Stimulated activated CD4-positive, alpha-beta T cell treated with anti-CD3 and anti-CD28 coated beads, Interleukin-12 subunit alpha, Interleukin-12 subunit beta, amount 100 ng/mL, for 4 hours (primary cell): ENCODE measurements around the gene SRP9.
A peak's percentile ranks its signal among the peaks of the same experiment; 100 is the strongest.
"Not testable (repeated sequence)": the region's sequence is repeated elsewhere in the genome, so short reads cannot be mapped to it uniquely, and the experiment has no call there.

Experiments
- DNase-seq: peaks from one replicate; pipeline ENCODE4 v3.0.0-alpha.2; 2020

SRP9 gene

DNA sequence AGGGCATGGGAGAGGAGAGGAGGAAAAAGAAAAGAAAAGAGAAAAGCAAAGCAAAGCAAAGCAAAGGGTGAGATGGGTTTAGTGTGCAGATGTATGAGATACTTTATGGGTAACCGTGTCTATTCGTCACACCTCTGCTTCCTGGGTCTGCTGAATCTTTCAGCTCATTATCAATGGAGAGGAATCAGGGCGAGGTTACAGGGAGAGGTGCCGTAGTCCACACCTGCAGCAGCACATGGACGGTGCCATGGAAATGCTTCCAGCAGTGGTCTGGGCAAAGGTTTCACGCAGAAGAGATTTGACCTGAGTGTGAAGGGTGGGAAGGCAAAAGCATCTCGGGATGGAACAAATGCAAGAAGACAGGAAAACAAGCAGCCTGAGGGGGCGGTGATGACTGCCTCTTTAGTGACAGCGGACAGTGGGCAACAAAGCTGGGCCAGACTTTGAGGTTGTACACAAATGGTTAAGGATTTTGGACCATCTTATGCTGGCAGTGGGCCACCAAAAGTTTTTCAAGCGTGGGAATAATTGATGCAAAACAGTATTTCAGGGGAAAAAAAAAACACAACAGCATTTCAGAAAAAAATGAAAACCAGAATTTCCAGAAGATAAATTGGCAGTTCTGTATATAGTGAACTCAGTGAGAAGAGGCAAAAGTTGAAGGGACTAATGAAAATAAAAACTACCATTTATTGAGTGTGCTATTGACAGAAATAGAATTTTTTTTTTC is 19.5 kb upstream of the SRP9 start:
- no peak for DNase-seq

DNA sequence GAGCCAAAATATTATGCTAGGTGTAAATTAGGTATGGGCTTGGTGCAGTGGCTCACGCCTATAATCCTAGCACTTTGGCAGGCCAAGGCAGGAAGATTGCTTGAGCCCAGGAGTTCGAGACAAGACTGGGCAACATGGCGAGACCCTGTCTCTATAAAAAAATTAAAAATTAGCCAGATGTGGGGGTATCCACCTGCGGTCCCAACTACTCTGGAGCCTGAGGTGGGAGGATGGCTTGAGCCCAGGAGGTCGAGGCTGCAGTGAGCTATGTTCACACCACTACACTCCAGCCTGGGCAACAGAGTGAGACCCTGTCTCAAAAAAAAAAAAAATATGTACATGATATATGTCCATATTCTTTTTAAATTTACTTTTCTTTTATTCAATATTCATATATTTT is 17.7 kb upstream of the SRP9 start:
- not testable (repeated sequence) for DNase-seq

DNA sequence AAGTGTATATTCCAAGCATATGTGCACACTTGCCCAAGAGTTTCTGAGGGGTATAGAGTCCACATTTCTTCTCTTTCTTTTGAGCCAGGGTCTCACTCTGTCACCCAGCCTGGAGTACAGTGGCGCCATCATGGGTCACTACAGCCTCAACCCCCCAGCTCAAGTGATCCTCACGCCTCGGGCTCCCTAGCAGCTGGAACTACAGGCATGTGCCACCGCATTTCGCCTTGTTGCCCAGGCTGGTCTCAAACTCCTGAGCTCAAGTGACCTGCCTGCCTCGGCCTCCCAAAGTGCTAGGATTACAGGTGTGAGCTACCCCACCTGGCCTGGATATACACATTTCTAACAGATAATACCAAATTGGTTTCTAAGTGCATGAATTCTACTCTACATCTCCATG is 17.1 kb upstream of the SRP9 start:
- DNase-seq, result no peak

DNA sequence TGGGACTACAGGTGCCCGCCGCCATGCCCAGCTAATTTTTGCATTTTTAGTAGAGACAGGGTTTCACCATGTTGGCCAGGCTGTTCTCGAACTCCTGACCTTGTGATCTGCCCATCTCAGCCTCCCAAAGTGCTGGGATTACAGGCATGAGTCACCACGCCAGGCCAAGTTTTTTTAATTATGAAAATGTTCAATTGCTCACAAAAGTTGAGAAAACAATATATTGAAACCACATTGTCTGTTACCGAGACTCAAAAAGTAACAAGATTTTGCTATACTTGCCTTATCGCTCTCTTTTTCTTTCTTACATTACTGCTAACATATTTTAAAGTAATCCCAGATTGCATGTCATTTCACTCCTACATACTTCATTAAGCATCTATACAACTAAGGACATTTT is 16.2 kb upstream of the SRP9 start:
- not testable (repeated sequence) for DNase-seq

- no peak for DNase-seq
Measured at GRCh38 chr1:225762002-225762441, 15.6 kb upstream of the SRP9 start.

DNA sequence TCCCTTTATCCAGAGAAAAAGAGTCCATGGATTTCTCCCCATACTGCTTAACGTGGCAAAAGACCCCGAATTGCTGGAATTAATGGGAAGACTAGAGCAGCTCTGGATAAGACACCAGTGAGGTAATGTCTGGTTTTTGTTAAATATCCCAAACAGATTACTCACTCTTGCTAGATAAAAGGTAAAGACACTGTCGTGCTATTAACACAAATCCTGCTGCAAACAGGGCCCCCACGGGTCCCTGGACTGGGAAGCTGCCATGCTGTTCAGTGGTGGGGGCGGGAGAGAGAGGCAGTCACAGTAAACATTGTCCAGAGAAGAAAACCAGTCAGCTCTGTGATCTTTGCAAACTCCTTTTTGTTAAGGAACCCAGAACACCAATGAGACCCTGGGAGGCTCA is 15.2 kb upstream of the SRP9 start:
- DNase-seq, result no peak

- no peak for DNase-seq
Measured at GRCh38 chr1:225763716-225764548, 13.7 kb upstream of the SRP9 start.

- no peak for DNase-seq
Measured at GRCh38 chr1:225765982-225766674, 11.5 kb upstream of the SRP9 start.

- DNase-seq, result no peak
Measured at GRCh38 chr1:225766967-225767633, 10.5 kb upstream of the SRP9 start.

DNA sequence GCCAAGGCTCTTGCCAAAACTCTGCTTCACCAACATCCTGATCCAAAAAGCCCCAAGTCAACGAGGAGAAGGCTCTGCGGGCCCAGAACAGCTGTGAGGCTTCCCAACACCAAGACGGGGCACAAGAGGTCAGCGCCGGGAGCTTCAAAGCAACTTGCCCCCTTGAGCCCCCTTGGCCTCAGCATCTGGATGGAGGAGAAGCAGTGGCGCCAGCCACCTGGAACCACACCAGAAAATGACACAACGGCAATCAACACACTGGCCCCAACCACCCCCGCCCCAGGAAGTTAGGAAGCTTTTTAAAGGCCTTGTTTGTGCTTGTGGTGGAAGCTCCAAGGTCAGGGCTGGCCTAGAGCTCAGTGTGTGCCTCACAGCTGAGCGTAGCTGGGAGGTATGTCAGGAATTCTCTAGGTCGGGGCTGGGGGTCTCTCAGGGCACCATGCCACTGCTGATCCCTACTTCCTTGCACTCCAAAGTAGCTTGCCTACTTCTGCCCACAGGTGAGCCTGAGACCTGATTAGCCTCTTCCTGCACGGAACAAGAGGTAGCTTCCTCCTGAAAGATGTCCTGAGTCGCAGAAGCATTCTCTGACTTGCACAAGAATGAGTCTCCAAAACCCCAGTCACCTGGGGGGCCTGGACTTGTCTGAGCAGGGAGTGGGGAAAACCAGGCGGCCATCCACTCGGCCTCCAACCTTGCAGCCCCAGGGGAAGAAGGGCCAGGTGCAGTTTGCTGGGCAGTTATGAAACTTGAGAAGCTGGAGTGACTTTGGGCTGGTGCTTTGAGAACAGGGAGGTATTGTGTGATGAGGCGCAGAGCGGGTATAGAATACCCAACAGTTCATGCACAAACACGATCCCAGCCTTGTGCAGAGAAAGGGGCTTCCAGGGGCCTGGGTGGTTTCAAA is 9.7 kb upstream of the SRP9 start:
- no peak for DNase-seq

DNA sequence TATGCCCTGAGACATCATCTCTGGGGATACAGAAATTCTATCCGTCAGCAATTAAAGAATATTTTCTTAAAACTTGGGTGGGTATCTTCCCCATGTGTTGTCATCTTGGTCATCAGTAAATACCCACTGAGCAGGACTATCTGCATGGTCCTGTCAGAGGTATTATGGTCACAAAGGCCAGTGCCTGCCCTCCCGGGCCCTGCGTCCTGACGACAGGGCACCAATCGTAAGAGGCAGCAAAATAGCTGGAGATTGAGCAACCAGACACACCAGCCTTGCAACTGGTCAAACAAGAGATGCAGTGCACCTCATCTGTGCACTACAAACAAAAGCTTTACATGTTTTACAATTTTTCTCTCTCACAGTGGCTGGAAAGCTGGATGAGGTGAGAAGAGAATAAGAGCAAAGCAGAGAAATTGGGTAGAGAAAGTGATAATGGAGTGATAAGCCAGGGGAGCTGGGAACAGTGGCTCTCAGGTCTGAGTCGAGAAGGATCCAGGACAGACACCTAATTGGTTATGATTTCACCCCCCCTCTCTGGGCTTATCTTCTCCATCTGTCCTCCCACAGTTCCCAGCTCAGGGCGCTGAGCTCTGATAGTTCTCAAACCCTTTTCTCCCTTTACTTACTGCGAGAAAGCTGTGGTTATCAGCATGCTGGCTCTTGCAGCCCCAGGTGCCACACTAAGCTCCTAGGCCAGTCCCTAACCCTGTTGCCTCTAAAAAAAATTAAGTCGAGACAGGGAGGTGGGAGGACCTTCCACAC is 8.8 kb upstream of the SRP9 start:
- no peak for DNase-seq

DNA sequence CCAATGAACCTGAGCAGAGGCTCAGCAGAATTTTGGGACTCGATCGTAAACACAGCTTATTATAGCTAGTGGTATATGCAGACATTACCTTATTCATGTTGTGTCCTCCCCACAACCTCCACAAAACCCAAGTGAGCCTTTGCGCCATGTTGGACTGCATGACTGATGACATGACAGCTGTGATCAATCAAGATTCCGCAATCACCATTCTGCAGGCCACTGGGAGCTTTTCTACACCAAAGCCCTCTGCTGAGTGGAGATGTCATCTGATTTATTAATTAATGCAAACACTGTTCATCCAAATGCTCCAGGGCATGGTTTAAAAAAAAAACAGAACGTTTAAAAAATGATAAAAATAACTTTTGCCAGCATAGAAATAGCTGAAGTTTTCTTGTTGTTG is 7.9 kb upstream of the SRP9 start:
- DNase-seq, result no peak

DNA sequence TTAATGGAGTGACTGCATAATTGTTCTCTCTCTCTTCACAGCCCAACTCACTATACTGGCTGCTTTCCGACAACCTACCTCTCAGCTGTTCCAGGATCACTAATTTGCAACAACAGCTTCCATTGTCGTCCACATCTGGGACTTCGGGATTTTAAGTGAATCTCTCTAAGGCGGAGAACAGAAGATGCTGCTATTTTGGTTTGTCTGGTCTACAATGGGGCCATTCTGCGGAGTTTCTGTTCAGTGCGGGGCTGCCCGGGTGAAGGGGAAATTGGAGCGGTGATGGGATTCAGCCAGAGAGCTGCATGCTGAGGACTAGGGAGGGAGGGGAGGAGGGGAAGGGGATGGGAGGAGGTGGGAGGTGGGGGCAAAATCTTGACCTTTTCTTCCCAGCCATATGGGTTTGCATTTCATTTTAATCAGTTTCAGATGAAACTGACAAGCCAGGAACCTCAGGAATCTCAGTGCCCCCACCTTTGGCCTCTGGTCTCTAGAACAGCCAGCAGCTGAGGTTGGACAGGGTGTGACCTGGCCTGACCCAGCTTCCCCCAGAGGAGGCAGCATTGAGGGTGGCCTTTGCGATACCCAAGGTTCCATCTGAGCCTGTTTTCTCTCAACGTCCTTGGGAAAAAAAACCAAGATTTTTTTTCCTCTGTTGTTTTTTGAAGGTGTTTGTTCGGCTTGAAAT is 6.9 kb upstream of the SRP9 start:
- no peak for DNase-seq

DNA sequence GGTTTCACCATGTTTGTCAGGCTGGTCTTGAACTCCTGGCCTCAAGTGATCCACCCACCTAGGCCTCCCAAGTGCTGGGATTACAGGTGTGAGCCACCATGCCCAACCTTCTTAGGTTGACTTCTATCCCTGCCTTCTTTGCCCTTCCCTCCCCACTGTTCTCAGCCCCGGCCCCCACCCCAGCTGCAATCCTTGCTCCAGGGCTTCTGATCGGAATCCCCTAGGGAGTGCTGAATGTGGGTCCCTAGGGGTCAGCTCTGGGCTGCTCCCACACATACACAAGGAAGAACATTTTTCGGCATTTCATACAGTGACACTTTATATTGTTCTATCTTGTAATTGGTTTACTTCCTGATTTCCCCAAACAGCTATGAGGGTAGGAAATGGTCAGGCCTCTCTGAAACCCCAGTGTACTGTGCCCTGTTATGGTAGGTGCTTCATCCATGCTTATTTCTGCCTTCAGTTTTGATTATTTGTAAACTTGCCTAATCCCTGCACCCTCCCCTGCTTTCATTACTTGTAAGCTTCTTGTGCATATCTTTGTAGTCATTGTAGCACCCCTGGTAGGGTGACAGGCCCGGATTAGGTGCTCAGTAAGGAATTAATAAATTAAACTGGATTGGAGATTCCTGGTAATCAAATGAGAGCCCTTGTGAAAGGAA is 5.8 kb upstream of the SRP9 start:
- no peak for DNase-seq

GRCh38 chr1:225772323-225772768 is 5.3 kb upstream of the SRP9 start:
- DNase-seq, result peak; percentile 2

DNA sequence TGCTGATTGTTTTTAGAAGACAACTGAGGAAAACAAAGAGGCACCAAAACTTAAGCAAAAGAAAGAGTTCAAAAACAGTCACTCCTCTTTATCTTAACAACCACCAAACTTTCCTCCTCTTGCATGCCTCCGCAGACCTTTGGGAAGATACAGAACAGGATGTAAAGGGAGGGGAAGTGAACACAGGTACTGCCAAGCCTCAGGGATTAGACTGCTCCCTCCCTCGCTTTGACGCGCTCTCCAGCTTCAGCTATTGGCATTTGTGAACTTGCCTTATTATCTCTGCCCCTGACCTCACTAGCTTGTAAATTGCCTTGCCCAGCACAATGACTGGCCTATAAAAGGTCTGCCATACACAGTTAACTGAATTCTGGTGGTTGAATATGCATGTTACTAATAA is 4.8 kb upstream of the SRP9 start:
- DNase-seq, result no peak

- no peak for DNase-seq
Measured at GRCh38 chr1:225774281-225775147, 3.1 kb upstream of the SRP9 start.

- DNase-seq, result no peak
Measured at GRCh38 chr1:225776294-225776693, 1.3 kb upstream of the SRP9 start.

DNA sequence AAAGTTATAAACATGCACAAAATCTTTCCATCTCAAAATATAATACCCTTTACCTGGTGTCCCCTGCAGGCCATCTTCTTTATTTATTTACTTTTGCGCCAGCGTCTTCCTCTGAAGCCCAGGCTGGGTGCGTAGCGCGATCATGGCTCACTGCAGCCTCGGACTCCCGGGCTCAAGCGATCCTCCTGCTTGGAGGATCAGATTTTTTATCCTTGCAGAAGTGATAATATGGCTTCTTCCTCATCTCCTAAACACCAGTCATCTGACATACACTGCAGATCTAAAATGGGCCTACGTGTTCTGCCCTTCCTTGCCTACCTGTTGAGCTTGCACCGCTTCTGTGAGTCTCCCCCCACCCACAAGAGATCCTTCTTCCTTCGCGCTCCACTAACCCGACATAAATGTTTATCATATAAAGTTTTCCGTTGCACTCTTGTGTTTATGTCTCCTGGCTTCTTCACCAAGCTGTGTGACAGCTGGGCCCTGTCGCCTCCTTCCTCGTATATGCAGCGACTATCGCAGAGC is 506 bp upstream of the SRP9 start:
- no peak for DNase-seq
